GM19438 (cell line): ENCODE measurements around the gene AKT2.
"Not testable (repeated sequence)": the region's sequence is repeated elsewhere in the genome, so short reads cannot be mapped to it uniquely, and the experiment has no call there.

Source experiments
- ATAC-seq: cut with Tn5 transposase; IDR thresholded peaks from one replicate; pipeline ENCODE4 v1.9.1; 2021; ENCODE audit warnings: low read depth; ENCODE audit not compliant: unreplicated experiment

Gene AKT2

GRCh38 chr19:40284501-40285352, at the start of gene AKT2:
Gene AKT2 (minus strand): TSS chr19:40285345. CDS start chr19:40265267, 20,078 bp downstream.
- ATAC-seq, result peak; percentile 19

GRCh38 chr19:40333083-40333482, 47.9 kb upstream of the AKT2 start:
- not testable (repeated sequence) for ATAC-seq

GRCh38 chr19:40332669-40333068, 47.5 kb upstream of the AKT2 start:
- ATAC-seq, result no peak

DNA sequence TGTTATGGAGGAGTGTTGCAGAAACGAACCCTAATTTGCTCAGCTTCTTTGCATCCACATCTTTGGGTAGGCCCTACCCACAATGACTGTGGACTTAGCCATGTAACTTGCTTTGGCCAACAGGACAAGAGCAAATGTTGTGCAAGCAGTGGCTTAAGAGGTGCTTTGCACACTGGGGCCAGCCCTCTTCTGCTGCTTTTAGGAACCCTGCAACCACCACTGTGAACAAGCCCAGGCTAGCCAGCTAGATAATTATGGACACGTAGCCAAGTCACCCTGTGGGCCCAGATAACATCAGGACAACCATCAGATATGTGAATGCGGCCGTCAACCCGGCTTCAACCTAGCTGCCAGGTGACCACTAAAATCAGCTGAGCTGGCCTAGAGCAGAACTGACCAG, 45.9 kb upstream of the AKT2 start:
- ATAC-seq, result no peak

DNA sequence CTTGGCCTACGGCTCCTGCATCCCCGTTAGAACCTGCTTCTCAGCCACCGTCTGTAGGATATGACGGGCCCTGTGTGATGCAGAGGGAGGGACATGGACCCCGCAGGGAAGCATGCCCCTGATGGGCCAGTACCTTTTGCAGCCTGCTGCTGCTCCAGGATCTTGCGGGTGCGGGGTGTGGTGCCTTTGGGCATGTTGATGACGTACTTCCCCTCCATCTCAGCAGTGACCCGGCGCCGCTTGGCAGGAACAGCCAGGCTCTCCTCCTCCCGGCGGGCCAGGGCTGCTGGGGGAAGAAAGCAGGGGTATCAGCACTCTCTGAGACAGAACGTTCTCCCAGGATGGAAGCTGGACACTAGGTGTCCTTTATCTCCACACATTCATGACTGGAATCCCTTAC, 41.1 kb upstream of the AKT2 start:
- no peak for ATAC-seq

DNA sequence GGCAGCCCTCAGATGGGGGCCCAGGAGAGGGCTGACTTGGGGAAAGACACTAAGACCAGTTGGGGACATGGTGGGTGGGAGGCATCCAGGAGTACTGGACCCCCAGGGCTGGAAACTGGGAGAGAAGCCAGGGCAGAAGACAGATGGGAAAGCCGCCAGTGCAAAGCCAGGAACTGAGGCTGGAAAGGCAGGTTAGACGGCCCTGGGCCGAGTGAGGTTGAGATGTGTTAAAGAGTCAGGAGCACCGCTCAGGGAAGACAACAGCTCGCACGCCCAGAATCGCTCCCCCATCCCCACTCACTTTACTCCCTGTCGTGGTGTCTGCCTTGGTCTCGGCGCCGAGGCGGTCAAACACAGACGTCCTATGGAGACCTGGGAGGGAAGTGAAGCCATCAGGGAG, 38.6 kb upstream of the AKT2 start:
- no peak for ATAC-seq

- ATAC-seq, result no peak
These were observed 37.9 kb upstream of the AKT2 start for GRCh38 chr19:40322951-40323615.

DNA sequence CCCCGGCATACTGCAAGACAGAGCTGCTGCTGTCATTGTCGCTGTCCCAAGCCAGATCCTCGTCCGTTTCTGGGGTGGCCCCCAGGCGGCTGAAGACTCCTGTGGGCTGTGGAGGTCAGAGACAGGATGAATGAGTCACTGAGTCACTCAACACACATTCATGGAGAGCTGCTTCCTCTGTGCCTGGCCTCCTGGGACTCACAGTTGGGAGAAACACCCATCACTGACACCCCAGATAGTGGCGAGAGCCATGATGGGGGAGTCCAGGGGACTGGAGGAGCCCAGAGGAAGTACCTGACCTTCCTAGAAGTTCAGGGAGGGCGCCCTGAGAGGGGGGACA, 37.1 kb upstream of the AKT2 start:
- no peak for ATAC-seq

DNA sequence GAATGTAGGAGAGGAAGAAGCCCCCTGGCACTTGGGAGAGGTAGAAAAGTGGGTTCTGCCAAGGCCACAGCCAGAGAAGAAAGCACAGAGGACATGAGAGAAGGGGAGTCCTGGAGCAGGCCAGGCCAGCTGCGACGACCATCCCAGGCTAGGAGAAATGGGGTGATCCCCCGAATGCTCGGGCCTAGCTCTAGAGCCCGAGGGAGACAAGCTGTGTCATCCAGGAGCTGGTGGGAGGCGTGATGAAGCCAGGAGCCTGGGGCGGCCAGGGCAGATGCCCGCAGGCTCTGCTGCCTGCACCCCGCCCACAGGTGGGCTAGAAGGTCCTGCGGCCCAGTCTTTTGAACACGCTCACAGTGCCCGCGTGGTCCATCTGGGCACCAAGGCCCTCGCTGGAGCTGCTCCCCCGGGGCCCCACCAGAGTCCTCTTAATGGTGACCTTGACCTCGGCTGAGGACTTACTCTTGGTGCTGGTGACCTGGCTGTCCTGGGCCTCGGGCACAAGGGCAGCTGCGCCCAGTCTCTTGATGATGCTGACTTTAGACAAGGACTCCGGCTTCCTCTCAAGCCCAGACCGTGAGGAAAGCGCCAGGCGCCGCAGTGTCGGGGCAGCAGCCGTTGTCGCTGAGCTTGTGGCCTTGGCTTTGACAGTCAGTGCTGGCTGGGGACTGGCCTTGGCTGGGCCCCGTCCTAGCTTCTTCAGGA, 36.6 kb upstream of the AKT2 start:
- ATAC-seq, result no peak

DNA sequence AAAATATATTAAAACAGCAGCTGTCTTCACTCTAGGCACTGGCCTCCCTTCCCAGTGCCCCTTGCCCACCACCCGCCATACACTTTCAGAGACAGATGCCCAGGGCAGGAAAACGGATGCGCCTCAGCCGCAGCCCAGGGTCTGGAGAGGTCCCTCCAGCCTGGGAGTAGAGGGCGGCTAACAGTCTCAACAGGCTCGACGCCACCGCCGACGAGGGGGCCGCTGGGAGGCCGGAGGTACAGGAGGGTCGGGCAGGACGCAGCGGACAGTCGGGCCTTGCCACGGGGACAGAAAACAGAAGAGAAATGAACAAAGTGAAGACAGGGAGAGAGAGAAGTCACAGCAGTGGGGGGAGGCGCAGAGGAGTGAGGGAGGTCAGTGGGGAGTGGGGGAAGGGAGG, 35.9 kb upstream of the AKT2 start:
- ATAC-seq, result no peak

GRCh38 chr19:40320558-40320935, 35.4 kb upstream of the AKT2 start:
- no peak for ATAC-seq

DNA sequence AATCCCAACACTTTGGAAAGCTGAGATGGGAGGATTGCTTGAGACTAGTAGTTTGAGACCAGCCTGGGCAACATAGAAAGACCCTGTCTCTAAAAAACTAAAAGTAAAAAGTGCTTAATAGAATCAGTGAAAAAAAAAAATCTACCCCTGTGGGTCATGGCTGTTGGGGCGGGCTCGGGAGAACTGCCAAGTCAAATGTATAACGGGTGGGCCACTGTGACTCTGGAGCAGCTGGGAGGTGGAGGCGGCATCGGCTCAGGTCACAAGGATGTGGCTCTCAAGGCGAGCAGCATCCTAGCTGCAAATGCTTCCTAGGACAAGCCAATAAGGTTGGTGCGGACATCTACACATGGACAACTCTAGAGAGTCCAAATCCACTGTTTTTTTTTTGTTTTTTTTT, 32.2 kb upstream of the AKT2 start:
- ATAC-seq, result no peak

DNA sequence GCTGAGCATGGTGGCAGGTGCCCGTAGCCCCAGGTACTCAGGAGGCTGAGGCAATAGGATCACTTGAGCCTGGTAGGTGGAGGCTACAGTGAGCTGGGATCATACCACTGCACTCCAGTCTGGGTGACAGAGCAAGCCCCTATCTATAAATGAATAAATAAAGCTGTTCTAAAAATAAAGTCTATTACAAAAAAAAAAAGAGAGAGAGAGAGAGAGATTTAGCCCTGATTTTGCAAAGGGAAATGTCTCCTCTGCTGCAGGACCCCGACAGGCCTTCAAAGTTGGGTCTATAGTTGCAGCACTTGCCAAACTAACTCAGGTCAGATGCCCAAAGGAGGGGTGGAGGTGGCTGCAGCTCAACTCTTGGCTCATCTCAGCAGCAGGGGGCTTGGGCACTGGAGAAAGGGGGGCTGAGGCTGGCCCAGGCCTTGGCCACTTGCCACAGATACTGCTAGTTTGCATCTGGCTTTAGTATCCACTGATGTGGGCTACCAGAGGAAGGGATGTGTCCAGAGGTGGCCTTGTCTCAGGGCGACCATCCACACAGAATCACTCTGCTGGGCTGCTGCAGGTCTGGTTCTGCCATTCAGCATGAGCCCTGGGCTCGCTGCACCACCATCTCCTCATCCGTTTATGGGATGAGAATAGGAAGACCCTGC, 30.8 kb upstream of the AKT2 start:
- ATAC-seq, result no peak

DNA sequence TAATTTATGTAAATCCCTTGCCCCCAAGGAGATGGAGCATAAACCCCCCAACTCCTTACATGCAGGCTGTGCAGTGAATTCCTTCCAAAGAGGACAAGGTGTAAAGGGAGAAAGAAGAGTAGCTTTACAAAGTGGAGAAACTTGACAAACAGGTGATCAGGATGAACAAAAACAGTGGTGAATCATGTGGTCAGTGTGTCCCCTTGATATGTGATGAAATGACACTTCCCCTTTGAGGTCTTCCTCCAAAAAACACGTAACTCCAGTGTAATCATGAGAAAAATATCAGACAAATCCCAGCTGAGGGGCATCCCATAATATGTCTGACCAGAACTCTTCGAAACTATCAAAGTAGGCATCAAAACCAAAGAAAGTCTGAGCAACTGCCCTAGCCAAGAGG, 29.5 kb upstream of the AKT2 start:
- ATAC-seq, result no peak

- no peak for ATAC-seq
These were observed 28.3 kb upstream of the AKT2 start for GRCh38 chr19:40313229-40313983.

GRCh38 chr19:40312533-40312932, 27.4 kb upstream of the AKT2 start:
- ATAC-seq, result no peak

GRCh38 chr19:40309666-40310065, 24.5 kb upstream of the AKT2 start:
- ATAC-seq, result no peak

- no peak for ATAC-seq
These were observed 20.3 kb upstream of the AKT2 start for GRCh38 chr19:40305403-40305802.

DNA sequence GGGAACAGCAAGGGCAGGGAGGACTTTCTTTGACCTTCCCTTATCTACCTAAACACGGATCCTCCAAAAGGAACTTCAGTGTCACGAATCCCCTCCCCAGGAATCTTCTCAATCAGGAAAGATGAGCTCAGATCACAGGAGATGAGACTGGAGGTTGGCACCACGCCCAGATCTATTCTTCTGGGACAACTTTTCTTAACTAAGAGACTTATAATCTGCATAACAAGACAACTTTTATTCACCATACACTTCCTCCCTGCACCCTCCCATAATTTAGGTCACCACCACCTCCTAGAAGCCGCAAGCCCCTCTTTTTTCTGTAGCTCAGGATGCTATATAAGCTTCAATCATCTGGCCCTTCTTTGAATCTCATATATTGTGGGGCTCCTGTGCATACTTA, 19.2 kb upstream of the AKT2 start:
- ATAC-seq, result no peak

GRCh38 chr19:40303765-40304164, 18.6 kb upstream of the AKT2 start:
- no peak for ATAC-seq
